HFFc6 (cell line): ENCODE measurements around the gene STAC. TPM values are rescaled to one million over a fixed set of nuclear protein-coding genes. Genes with fewer than 3 reads are reported as not detected.
A peak's percentile ranks its signal among the peaks of the same experiment; 100 is the strongest.

Experiments
- DNase-seq: peaks from one replicate; pipeline ENCODE4 v3.0.0-alpha.2; 2018
- H3K27ac Mint-ChIP-seq: 2 replicates; pipeline ENCODE4 v1.8.0; 2020; ENCODE audit warnings: mild to moderate bottlenecking, mixed read lengths
- H3K27me3 Mint-ChIP-seq: 2 replicates; pipeline ENCODE4 v1.8.0; 2021; ENCODE audit warnings: mild to moderate bottlenecking, moderate library complexity, mixed read lengths; ENCODE audit not compliant: insufficient read depth
- H3K36me3 Mint-ChIP-seq: 2 replicates; pipeline ENCODE4 v1.8.0; 2021; ENCODE audit warnings: low read depth, mixed read lengths
- H3K4me1 Mint-ChIP-seq: 2 replicates; pipeline ENCODE4 v1.8.0; 2020; ENCODE audit warnings: low read depth, mixed read lengths
- H3K4me3 Mint-ChIP-seq: 2 replicates; pipeline ENCODE4 v1.8.0; 2020; ENCODE audit warnings: mild to moderate bottlenecking, moderate library complexity, mixed read lengths
- H3K9me3 Mint-ChIP-seq: 2 replicates; pipeline ENCODE4 v1.8.0; 2020; ENCODE audit warnings: mild to moderate bottlenecking, mixed read lengths
- CTCF ChIP-seq: fragments of 200-600 bp; sonication (generic); IDR thresholded peaks from 2 replicates; pipeline ENCODE4 v1.5.0; 2021; ENCODE audit warnings: antibody characterized with exemption, mild to moderate bottlenecking
- total RNA-seq, 6 experiments: library from RNA; stranded (reverse); fragmentation: NEBNext Ultra II Directional; extraction: Animal tissue kit (Norgen Biotek cat#: 25700); gene quantifications; 2 replicates in 1 of 6; 3 replicates in 5 of 6; pipeline ENCODE4 v1.2.3, GENCODE V29; 2021

The STAC gene
- total RNA-seq, 6 experiments from 2014 or later, result not detected

GRCh38 chr3:36538136-36538749 is 157.9 kb downstream of the STAC start:
- no peaks in the 10 kb centered on the region for H3K4me1 Mint-ChIP-seq
- H3K4me3 Mint-ChIP-seq, result no peak overlapping the region
- no peak overlapping the region for H3K27ac Mint-ChIP-seq
- peaks cover 6% of the 10 kb centered on the region for H3K9me3 Mint-ChIP-seq
- TF ChIP-seq CTCF, result no peak
- peaks cover 1% of the 10 kb centered on the region; the same call in 1 of the 2 replicates for H3K27me3 Mint-ChIP-seq
- no peak for DNase-seq
- no peaks in the 10 kb centered on the region for H3K36me3 Mint-ChIP-seq

- H3K36me3 Mint-ChIP-seq, result no peaks in the 10 kb centered on the region
- H3K27ac Mint-ChIP-seq, result no peak overlapping the region
- no peak overlapping the region for H3K4me3 Mint-ChIP-seq
- no peaks in the 10 kb centered on the region; the same call in none of the 2 replicates for H3K9me3 Mint-ChIP-seq
- peak; percentile 79 for TF ChIP-seq CTCF
- no peaks in the 10 kb centered on the region for H3K4me1 Mint-ChIP-seq
- DNase-seq, result no peak
- peaks cover 1% of the 10 kb centered on the region; the same call in 1 of the 2 replicates for H3K27me3 Mint-ChIP-seq
Observed at GRCh38 chr3:36540888-36541518, 160.7 kb downstream of the STAC start.

GRCh38 chr3:36542186-36542585 is 161.9 kb downstream of the STAC start:
- Mint-ChIP-seq H3K4me3 (no peak overlapping the region), H3K36me3 (no peaks in the 10 kb centered on the region), H3K9me3 (no peaks in the 10 kb centered on the region; the same call in none of the 2 replicates), H3K27ac (no peak overlapping the region), H3K4me1 (no peaks in the 10 kb centered on the region), H3K27me3 (peaks cover 1% of the 10 kb centered on the region; the same call in 1 of the 2 replicates)
- TF ChIP-seq CTCF, result no peak
- no peak for DNase-seq

GRCh38 chr3:36543276-36543997 is 163.1 kb downstream of the STAC start:
- DNase-seq, result no peak
- Mint-ChIP-seq H3K4me3 (no peak overlapping the region), H3K9me3 (no peaks in the 10 kb centered on the region; the same call in 1 of the 2 replicates), H3K27me3 (peaks cover 1% of the 10 kb centered on the region; the same call in 1 of the 2 replicates), H3K27ac (no peak overlapping the region), H3K36me3 (no peaks in the 10 kb centered on the region), H3K4me1 (no peaks in the 10 kb centered on the region)
- TF ChIP-seq CTCF, result no peak

- TF ChIP-seq CTCF, result no peak
- Mint-ChIP-seq H3K4me3 (no peak overlapping the region), H3K4me1 (no peaks in the 10 kb centered on the region), H3K9me3 (no peaks in the 10 kb centered on the region; the same call in 1 of the 2 replicates), H3K36me3 (no peaks in the 10 kb centered on the region), H3K27ac (no peak overlapping the region), H3K27me3 (no peaks in the 10 kb centered on the region)
- no peak for DNase-seq
Observed at GRCh38 chr3:36546226-36546625, 165.9 kb downstream of the STAC start.
